ENCODE data around the gene PTPRK. TPM values are rescaled to one million over a fixed set of nuclear protein-coding genes. Genes with fewer than 3 reads are reported as not detected.

The PTPRK gene
- total and polyA plus RNA-seq, 2 of the 13 experiments (the other 11 are each of a cell fraction or from before 2014, with no cell fraction given), result 43.6 to 98.3 TPM

- TF ChIP-seq CERS6 (CRISPR knock-in tag; IDR thresholded peaks at IDR 0.05) (no peak), TAF1 (CRISPR knock-in tag; IDR thresholded peaks at IDR 0.05) (no peak), KAT8 (CRISPR knock-in tag; IDR thresholded peaks at IDR 0.05) (peak; percentile 10; the same call in 1 of the 2 replicates), NFYB (CRISPR knock-in tag; IDR thresholded peaks at IDR 0.05) (no peak), ZEB1 (IDR thresholded peaks at IDR 0.05; ENCODE audit: insufficient replicate concordance, low read depth) (no peak), KLF6 (CRISPR knock-in tag; IDR thresholded peaks at IDR 0.05) (no peak), ZNF441 (CRISPR knock-in tag; IDR thresholded peaks at IDR 0.05; ENCODE audit: borderline replicate concordance) (no peak), ZNF749 (CRISPR knock-in tag; IDR thresholded peaks at IDR 0.05; ENCODE audit: borderline replicate concordance) (no peak), HNF1A (IDR thresholded peaks at IDR 0.05; ENCODE audit: low read depth) (no peak), HNF1A (CRISPR knock-in tag; IDR thresholded peaks at IDR 0.05; ENCODE audit: borderline replicate concordance) (no peak; the same call in 1 of the 2 replicates), GPN1 (CRISPR knock-in tag; IDR thresholded peaks at IDR 0.05; ENCODE audit: borderline replicate concordance) (no peak), STAG1 (CRISPR knock-in tag; IDR thresholded peaks at IDR 0.05) (peak; percentile 47), NCOR1 (IDR thresholded peaks at IDR 0.05; ENCODE audit: borderline replicate concordance, low read length) (peak; percentile 62; the same call in 1 of the 2 replicates), RXRB (CRISPR knock-in tag; IDR thresholded peaks at IDR 0.05; ENCODE audit: borderline replicate concordance) (peak; percentile 70), RCOR2 (CRISPR knock-in tag; IDR thresholded peaks at IDR 0.05) (peak; percentile 50; the same call in 1 of the 2 replicates), FOXJ3 (CRISPR knock-in tag; IDR thresholded peaks at IDR 0.05; ENCODE audit: borderline replicate concordance) (peak; percentile 96; the same call in 1 of the 2 replicates)
- TF ChIP-seq, protein P1, sequence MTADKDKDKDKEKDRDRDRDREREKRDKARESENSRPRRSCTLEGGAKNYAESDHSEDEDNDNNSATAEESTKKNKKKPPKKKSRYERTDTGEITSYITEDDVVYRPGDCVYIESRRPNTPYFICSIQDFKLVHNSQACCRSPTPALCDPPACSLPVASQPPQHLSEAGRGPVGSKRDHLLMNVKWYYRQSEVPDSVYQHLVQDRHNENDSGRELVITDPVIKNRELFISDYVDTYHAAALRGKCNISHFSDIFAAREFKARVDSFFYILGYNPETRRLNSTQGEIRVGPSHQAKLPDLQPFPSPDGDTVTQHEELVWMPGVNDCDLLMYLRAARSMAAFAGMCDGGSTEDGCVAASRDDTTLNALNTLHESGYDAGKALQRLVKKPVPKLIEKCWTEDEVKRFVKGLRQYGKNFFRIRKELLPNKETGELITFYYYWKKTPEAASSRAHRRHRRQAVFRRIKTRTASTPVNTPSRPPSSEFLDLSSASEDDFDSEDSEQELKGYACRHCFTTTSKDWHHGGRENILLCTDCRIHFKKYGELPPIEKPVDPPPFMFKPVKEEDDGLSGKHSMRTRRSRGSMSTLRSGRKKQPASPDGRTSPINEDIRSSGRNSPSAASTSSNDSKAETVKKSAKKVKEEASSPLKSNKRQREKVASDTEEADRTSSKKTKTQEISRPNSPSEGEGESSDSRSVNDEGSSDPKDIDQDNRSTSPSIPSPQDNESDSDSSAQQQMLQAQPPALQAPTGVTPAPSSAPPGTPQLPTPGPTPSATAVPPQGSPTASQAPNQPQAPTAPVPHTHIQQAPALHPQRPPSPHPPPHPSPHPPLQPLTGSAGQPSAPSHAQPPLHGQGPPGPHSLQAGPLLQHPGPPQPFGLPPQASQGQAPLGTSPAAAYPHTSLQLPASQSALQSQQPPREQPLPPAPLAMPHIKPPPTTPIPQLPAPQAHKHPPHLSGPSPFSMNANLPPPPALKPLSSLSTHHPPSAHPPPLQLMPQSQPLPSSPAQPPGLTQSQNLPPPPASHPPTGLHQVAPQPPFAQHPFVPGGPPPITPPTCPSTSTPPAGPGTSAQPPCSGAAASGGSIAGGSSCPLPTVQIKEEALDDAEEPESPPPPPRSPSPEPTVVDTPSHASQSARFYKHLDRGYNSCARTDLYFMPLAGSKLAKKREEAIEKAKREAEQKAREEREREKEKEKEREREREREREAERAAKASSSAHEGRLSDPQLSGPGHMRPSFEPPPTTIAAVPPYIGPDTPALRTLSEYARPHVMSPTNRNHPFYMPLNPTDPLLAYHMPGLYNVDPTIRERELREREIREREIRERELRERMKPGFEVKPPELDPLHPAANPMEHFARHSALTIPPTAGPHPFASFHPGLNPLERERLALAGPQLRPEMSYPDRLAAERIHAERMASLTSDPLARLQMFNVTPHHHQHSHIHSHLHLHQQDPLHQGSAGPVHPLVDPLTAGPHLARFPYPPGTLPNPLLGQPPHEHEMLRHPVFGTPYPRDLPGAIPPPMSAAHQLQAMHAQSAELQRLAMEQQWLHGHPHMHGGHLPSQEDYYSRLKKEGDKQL (CRISPR knock-in tag; IDR thresholded peaks at IDR 0.05; ENCODE audit: low read depth), result peak; percentile 81
- TF ChIP-seq, protein P2, sequence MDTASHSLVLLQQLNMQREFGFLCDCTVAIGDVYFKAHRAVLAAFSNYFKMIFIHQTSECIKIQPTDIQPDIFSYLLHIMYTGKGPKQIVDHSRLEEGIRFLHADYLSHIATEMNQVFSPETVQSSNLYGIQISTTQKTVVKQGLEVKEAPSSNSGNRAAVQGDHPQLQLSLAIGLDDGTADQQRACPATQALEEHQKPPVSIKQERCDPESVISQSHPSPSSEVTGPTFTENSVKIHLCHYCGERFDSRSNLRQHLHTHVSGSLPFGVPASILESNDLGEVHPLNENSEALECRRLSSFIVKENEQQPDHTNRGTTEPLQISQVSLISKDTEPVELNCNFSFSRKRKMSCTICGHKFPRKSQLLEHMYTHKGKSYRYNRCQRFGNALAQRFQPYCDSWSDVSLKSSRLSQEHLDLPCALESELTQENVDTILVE (CRISPR knock-in tag; IDR thresholded peaks at IDR 0.05), result no peak
Observed at GRCh38 chr6:128007658-128008057, 512.7 kb downstream of the PTPRK start (continued).

Data from HepG2 (cell line).